Osteoblast (primary cell): ENCODE data around the gene REEP6. TPM values are rescaled to one million over a fixed set of nuclear protein-coding genes. Genes with fewer than 3 reads are reported as not detected.

Source experiments
- DNase-seq: peaks from one replicate; pipeline ENCODE4 v3.0.0; 2011; ENCODE audit warnings: low spot score, mixed read lengths; ENCODE audit not compliant: insufficient read length; ENCODE audit errors: missing footprints
- H2AFZ ChIP-seq: 2 replicates; pipeline ENCODE4 v1.6.0; 2011; ENCODE audit warnings: mild to moderate bottlenecking, low read length
- H3K27ac ChIP-seq: 2 replicates; pipeline ENCODE4 v1.5.1; 2011; ENCODE audit warnings: mild to moderate bottlenecking, low read depth, low read length, moderate library complexity
- H3K27me3 ChIP-seq: 2 replicates; pipeline ENCODE4 v1.6.0; 2012; ENCODE audit warnings: mild to moderate bottlenecking, control low read depth, inconsistent platforms, low read length, moderate library complexity; ENCODE audit not compliant: insufficient read depth
- H3K36me3 ChIP-seq: 2 replicates; pipeline ENCODE4 v1.5.1; 2011; ENCODE audit warnings: mild to moderate bottlenecking, low read length, control low read depth, moderate library complexity; ENCODE audit not compliant: insufficient read depth
- H3K4me1 ChIP-seq: 2 replicates; pipeline ENCODE4 v1.5.1; 2011; ENCODE audit warnings: mild to moderate bottlenecking, low read length, control low read depth, moderate library complexity; ENCODE audit not compliant: insufficient read depth
- H3K4me2 ChIP-seq: 2 replicates; pipeline ENCODE4 v1.6.0; 2011; ENCODE audit warnings: mild to moderate bottlenecking, low read length; ENCODE audit not compliant: insufficient read depth
- H3K4me3 ChIP-seq: fragments of 200-600 bp; sonication (generic); 3 replicates; pipeline ENCODE4 v1.5.1; 2012; ENCODE audit warnings: mild to moderate bottlenecking, low read length, inconsistent platforms; ENCODE audit not compliant: insufficient read depth
- H3K79me2 ChIP-seq: 2 replicates; pipeline ENCODE4 v1.6.0; 2012; ENCODE audit warnings: mild to moderate bottlenecking, low read length, control low read depth, inconsistent platforms; ENCODE audit not compliant: insufficient read depth
- H3K9me3 ChIP-seq: 2 replicates; pipeline ENCODE4 v1.5.1; 2011; ENCODE audit warnings: low read depth, low read length, control low read depth
- H4K20me1 ChIP-seq: 2 replicates; pipeline ENCODE4 v1.6.0; 2012; ENCODE audit warnings: mild to moderate bottlenecking, low read length, control low read depth; ENCODE audit not compliant: insufficient read depth
- CTCF ChIP-seq: IDR thresholded peaks from 2 replicates; pipeline ENCODE4 v1.5.1; 2011; ENCODE audit warnings: mild to moderate bottlenecking, low read depth, low read length, moderate library complexity; ENCODE audit errors: extremely low read depth
- total RNA-seq: library from RNA; depleted of rRNA; stranded (reverse); fragments of >200 nt; gene quantifications from 2 replicates; pipeline ENCODE4 v1.2.3, GENCODE V29; 2012

The REEP6 gene
- total RNA-seq, 1 donor, result 1.8 TPM

DNA sequence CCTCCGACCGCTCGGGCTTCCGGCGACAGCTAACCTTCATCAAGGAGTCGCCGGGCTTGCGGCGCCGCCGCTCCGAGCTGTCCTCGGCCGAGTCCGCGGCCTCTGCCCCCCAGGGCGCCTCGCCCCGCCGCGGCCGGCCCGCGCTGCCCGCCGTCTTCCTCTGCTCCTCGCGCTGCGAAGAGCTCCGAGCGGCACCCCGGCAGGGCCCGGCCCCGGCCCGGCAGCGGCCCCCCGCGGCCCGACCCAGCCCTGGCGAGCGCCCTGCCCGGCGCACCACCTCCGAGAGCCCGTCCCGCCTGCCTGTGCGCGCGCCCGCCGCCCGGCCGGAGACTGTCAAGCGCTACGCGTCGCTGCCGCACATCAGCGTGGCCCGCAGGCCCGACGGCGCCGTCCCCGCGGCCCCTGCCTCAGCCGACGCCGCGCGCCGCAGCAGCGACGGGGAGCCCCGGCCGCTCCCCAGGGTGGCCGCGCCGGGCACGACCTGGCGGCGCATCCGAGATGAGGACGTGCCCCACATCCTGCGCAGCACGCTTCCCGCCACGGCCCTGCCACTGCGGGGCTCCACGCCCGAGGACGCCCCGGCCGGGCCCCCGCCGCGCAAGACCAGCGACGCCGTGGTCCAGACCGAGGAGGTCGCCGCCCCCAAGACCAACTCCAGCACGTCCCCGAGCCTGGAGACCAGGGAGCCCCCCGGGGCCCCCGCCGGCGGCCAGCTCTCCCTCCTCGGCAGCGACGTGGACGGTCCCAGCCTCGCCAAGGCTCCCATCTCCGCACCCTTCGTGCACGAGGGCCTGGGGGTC lies 21.5 kb upstream of the REEP6 start:
- Histone ChIP-seq H4K20me1 (peaks cover 70% of the 10 kb centered on the region), H3K27me3 (peaks cover 68% of the 10 kb centered on the region), H3K4me1 (no peaks in the 10 kb centered on the region), H3K4me3 (no peak overlapping the region), H3K79me2 (no peaks in the 10 kb centered on the region), H3K36me3 (no peaks in the 10 kb centered on the region), H3K9me3 (no peaks in the 10 kb centered on the region), H3K27ac (no peak overlapping the region), H2AFZ (no peak overlapping the region), H3K4me2 (no peak overlapping the region)
- DNase-seq, result peak; percentile 94
- TF ChIP-seq CTCF, result no peak

- H2AFZ ChIP-seq, result no peak overlapping the region
- peaks cover 74% of the 10 kb centered on the region for H4K20me1 ChIP-seq
- no peaks in the 10 kb centered on the region for H3K9me3 ChIP-seq
- H3K27ac ChIP-seq, result no peak overlapping the region
- TF ChIP-seq CTCF, result no peak
- H3K4me1 ChIP-seq, result no peaks in the 10 kb centered on the region
- H3K4me2 ChIP-seq, result no peak overlapping the region
- DNase-seq, result no peak
- H3K36me3 ChIP-seq, result no peaks in the 10 kb centered on the region
- no peaks in the 10 kb centered on the region for H3K79me2 ChIP-seq
- H3K4me3 ChIP-seq, result no peak overlapping the region
- H3K27me3 ChIP-seq, result peaks cover 68% of the 10 kb centered on the region
Measured at GRCh38 chr19:1470055-1470304, 21.0 kb upstream of the REEP6 start.

DNA sequence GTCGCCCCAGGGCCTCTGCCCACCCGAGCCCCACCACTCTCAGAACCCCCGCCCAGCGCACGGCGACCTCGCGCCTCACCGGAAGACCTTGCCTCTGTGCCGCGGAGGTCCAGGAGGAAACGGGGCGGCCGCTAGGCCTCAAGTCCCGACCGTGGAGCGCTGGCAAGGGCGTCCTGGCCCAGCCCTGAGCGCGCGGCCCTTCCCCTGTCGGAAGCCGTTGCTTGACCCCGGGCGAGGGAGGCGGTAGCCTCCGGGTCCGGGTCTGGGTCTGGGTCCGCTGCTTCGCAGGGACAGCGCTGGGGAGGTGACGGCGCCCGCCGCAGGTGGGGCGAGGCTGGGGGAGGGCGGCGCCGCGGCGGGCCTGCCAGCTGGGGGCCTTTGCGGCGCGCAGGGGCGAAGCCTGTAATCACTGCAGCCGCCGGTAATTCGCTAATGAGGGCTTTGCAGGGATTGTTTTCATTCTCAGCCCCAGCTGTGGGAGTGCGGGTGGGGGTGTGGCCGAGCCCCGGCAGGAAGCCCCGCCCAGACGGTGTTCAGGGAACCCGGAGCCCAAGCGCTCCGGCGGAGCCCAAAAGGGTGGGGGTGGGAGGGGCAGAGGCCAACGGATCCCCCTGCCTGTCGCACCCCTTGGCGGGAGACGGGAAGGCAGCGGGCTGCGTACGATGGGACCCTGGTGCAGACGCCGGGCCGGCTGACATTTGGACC lies 20.5 kb upstream of the REEP6 start:
- no peak overlapping the region for H3K4me3 ChIP-seq
- H3K27ac ChIP-seq, result no peak overlapping the region
- H3K9me3 ChIP-seq, result no peaks in the 10 kb centered on the region
- no peaks in the 10 kb centered on the region for H3K79me2 ChIP-seq
- no peak for TF ChIP-seq CTCF
- peaks cover 72% of the 10 kb centered on the region for H4K20me1 ChIP-seq
- DNase-seq, result peak; percentile 95
- no peak overlapping the region for H2AFZ ChIP-seq
- H3K27me3 ChIP-seq, result peaks cover 68% of the 10 kb centered on the region
- H3K36me3 ChIP-seq, result no peaks in the 10 kb centered on the region
- H3K4me2 ChIP-seq, result no peak overlapping the region
- no peaks in the 10 kb centered on the region for H3K4me1 ChIP-seq

- no peak for TF ChIP-seq CTCF
- H3K79me2 ChIP-seq, result no peaks in the 10 kb centered on the region
- no peaks in the 10 kb centered on the region for H3K36me3 ChIP-seq
- no peaks in the 10 kb centered on the region for H3K4me1 ChIP-seq
- no peak overlapping the region for H3K4me3 ChIP-seq
- H3K27ac ChIP-seq, result no peak overlapping the region
- H3K4me2 ChIP-seq, result no peak overlapping the region
- peaks cover 66% of the 10 kb centered on the region for H3K27me3 ChIP-seq
- H2AFZ ChIP-seq, result no peak overlapping the region
- DNase-seq, result peak; percentile 97
- peaks cover 69% of the 10 kb centered on the region for H4K20me1 ChIP-seq
- no peaks in the 10 kb centered on the region for H3K9me3 ChIP-seq
Measured at GRCh38 chr19:1471010-1471514, 19.9 kb upstream of the REEP6 start.
